Stomach (tissue), 9 donors: ENCODE data around the gene TIGD1. TPM values are rescaled to one million over a fixed set of nuclear protein-coding genes. Genes with fewer than 3 reads are reported as not detected.
"Not testable (repeated sequence)": the region's sequence is repeated elsewhere in the genome, so short reads cannot be mapped to it uniquely, and the experiment has no call there.

Experiments
- DNase-seq, 2 donors: peaks; one replicate each; pipeline versions ENCODE4 v3.0.0 to v3.0.0-alpha.2; 2013 to 2019
- H3K27ac ChIP-seq, 5 donors: fragments of 200-600 bp in 4 of 5; sonication (generic) in 4 of 5; one replicate each; pipeline ENCODE4 v1.5.1; 2013 to 2019; ENCODE audit warnings: mild to moderate bottlenecking in 1 of 5, moderate library complexity in 1 of 5
- H3K27me3 ChIP-seq, 3 donors: fragments of 200-600 bp; sonication (generic); one replicate each; pipeline ENCODE4 v1.5.1; 2017 to 2019; ENCODE audit warnings: mixed run types in 1 of 3
- H3K36me3 ChIP-seq, 4 donors: fragments of 200-600 bp; sonication (generic); 1 replicate in 3 of 4; 2 replicates in 1 of 4; pipeline ENCODE4 v1.5.1; 2016 to 2019
- H3K4me1 ChIP-seq, 4 donors: fragments of 200-600 bp; sonication (generic); one replicate each; pipeline ENCODE4 v1.5.1; 2016 to 2019
- H3K4me3 ChIP-seq, 4 donors: fragments of 200-600 bp; sonication (generic) in 3 of 4; one replicate each; pipeline ENCODE4 v1.5.1; 2016 to 2019; ENCODE audit warnings: mild to moderate bottlenecking in 1 of 4
- H3K9me3 ChIP-seq, 4 donors: fragments of 200-600 bp; sonication (generic); one replicate each; pipeline ENCODE4 v1.5.1; 2016 to 2019
- CTCF ChIP-seq, 7 experiments: fragments of 450-650 bp in 4 of 7; fragments of 200-600 bp in 3 of 7; sonication (generic) in 3 of 7; IDR thresholded peaks; one replicate each; pipeline ENCODE4 v1.5.1; 2016 to 2019; ENCODE audit warnings: antibody characterized with exemption in 7 of 7, control low read depth in 2 of 7, mild to moderate bottlenecking in 1 of 7
- EP300 ChIP-seq: sonication (generic); formaldehyde crosslinking; IDR thresholded peaks from one replicate; pipeline ENCODE4 v1.6.1; 2017; ENCODE audit warnings: antibody characterized with exemption
- POLR2A ChIP-seq, 4 donors: fragments of 450-650 bp; IDR thresholded peaks; one replicate each; pipeline ENCODE4 v1.6.1; 2016; ENCODE audit warnings: antibody characterized with exemption in 4 of 4, control low read depth in 2 of 4, mild to moderate bottlenecking in 1 of 4, moderate library complexity in 1 of 4
- POLR2AphosphoS5 ChIP-seq, 3 donors: sonication (generic); formaldehyde crosslinking; IDR thresholded peaks; one replicate each; pipeline ENCODE4 v1.6.1; 2016; ENCODE audit warnings: antibody characterized with exemption in 3 of 3
- WGBS, 5 donors: extraction: QIAGEN DNeasy Blood & Tissue Kit in 3 of 5; methylation state at CpG; one replicate each; pipeline versions ENCODE4 v1.1.5 to v1.1.7; 2013 to 2018; 5-methylcytosine and 5-hydroxymethylcytosine counted together
- intact Hi-C: fragments of 100-400 bp; cut with DNase I; formaldehyde crosslinking; loops from one replicate; pipeline ENCODE4 v1.15.1; 2023; ENCODE audit warnings: low total_unique reads
- polyA plus RNA-seq, 3 donors: library from polyadenylated mRNA; stranded (reverse); fragments of 200-250 nt; gene quantifications; one replicate each; pipeline ENCODE4 v1.2.3, GENCODE V29; 2013
- total RNA-seq, 5 donors: library from RNA; depleted of rRNA; stranded (reverse); fragments of >200 nt; gene quantifications; one replicate each; pipeline versions ENCODE4 v1.1.0 to v1.2.3, GENCODE V29; 2014 to 2016
- donor health status: healthy with polysubstance abuse.
- donor health status: Bipolar disorder and iron deficiency.
- donor health status: healthy.

TIGD1 gene
- total and polyA plus RNA-seq, 8 donors = 1.2 to 14.5 (median 6.1) TPM

GRCh38 chr2:232535761-232536530 lies 14.4 kb downstream of the TIGD1 start:
- DNase-seq = no peak
- WGBS, 5 donors = 89 to 92% (median 91%) methylated on average over 5 of the region's 5 CpGs
- peaks cover 0 to 66% (median 0%) of the 10 kb centered on the region in 3 donors for H3K27me3 ChIP-seq
- H3K27ac ChIP-seq = no peak overlapping the region
- peaks cover 0 to 10% (median 3%) of the 10 kb centered on the region in 4 donors for H3K9me3 ChIP-seq
- H3K4me1 ChIP-seq = peaks cover 0 to 12% (median 10%) of the 10 kb centered on the region in 4 donors
- intact Hi-C loops = no loop called here
- no peak overlapping the region for H3K4me3 ChIP-seq
- H3K36me3 ChIP-seq = no peaks in the 10 kb centered on the region
- TF ChIP-seq EP300 = no peak
- TF ChIP-seq POLR2A (IDR thresholded peaks at IDR 0.05) = no peak
- no peak for TF ChIP-seq CTCF (IDR thresholded peaks at IDR 0.05)
- no peak for TF ChIP-seq POLR2AphosphoS5 (IDR thresholded peaks at IDR 0.05)

GRCh38 chr2:232534940-232535651 lies 15.3 kb downstream of the TIGD1 start:
- H3K9me3 ChIP-seq = peaks cover 0 to 10% (median 3%) of the 10 kb centered on the region in 4 donors
- no peaks in the 10 kb centered on the region for H3K36me3 ChIP-seq
- TF ChIP-seq EP300 (no peak), CTCF (IDR thresholded peaks at IDR 0.05) (no peak), POLR2A (IDR thresholded peaks at IDR 0.05) (no peak), POLR2AphosphoS5 (IDR thresholded peaks at IDR 0.05) (no peak)
- DNase-seq = no peak
- H3K27me3 ChIP-seq = peaks cover 0 to 59% (median 0%) of the 10 kb centered on the region in 3 donors
- WGBS, 5 donors = 72 to 78% (median 76%) methylated on average over 14 of the region's 14 CpGs
- H3K27ac ChIP-seq = no peak overlapping the region
- peaks cover 0 to 12% (median 10%) of the 10 kb centered on the region in 4 donors for H3K4me1 ChIP-seq
- intact Hi-C loops = no loop called here
- H3K4me3 ChIP-seq = no peak overlapping the region

- Histone ChIP-seq H3K27me3 (peaks cover 0 to 49% (median 0%) of the 10 kb centered on the region in 3 donors), H3K4me1 (peaks cover 0 to 12% (median 10%) of the 10 kb centered on the region in 4 donors), H3K4me3 (no peak overlapping the region), H3K27ac (no peak overlapping the region), H3K36me3 (no peaks in the 10 kb centered on the region), H3K9me3 (peaks cover 0 to 10% (median 3%) of the 10 kb centered on the region in 4 donors)
- 75 to 89% (median 79%) methylated on average over 3 to 13 of the region's 13 CpGs for WGBS, 5 donors
- intact Hi-C loops = no loop called here
- no peak for TF ChIP-seq EP300
- TF ChIP-seq POLR2AphosphoS5 (IDR thresholded peaks at IDR 0.05) = no peak
- no peak for TF ChIP-seq POLR2A (IDR thresholded peaks at IDR 0.05)
- no peak for TF ChIP-seq CTCF (IDR thresholded peaks at IDR 0.05)
- no peak for DNase-seq
Measured at GRCh38 chr2:232533944-232534710, 16.2 kb downstream of the TIGD1 start.

GRCh38 chr2:232532821-232533220 lies 17.5 kb downstream of the TIGD1 start:
- H3K4me3 ChIP-seq, H3K4me1 ChIP-seq, DNase-seq, H3K27ac ChIP-seq, H3K36me3 ChIP-seq, intact Hi-C loops, H3K9me3 ChIP-seq: not testable (repeated sequence)
- WGBS, 5 donors = 82 to 90% (median 87%) methylated on average over 7 of the region's 7 CpGs
- H3K27me3 ChIP-seq = peaks cover 0 to 46% (median 0%) of the 10 kb centered on the region in 3 donors
